NCI-H2029 treated with DMSO at 0.1 percent for 48 hours (cell line): ENCODE data around the gene CNTN5.
"Not testable (repeated sequence)": the region's sequence is repeated elsewhere in the genome, so short reads cannot be mapped to it uniquely, and the experiment has no call there.

Experiments used
- DNase-seq: peaks from one replicate; lab custom pipeline; 2025; lab: John Stamatoyannopoulos, UW

The CNTN5 gene

DNA sequence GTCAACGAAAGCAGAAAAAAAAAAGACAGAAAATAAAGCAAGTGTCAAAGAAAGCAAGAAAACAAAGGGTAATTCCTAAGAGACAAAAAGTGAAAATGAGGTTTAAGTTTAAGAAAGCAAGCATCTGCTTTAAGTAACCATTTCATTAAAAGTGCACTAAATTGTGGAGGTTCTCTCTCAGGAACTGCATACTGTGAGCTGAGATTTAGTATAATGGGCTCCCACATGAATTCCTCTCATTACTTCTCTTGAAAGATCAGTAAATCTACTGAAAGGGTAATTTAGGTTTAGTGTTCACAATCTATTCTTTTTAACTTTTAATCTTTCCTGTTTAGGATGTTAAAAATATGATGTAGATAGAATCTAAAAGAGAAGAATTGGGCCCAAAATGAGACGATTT is 1201.0 kb downstream of the CNTN5 start:
- no peak for DNase-seq

DNA sequence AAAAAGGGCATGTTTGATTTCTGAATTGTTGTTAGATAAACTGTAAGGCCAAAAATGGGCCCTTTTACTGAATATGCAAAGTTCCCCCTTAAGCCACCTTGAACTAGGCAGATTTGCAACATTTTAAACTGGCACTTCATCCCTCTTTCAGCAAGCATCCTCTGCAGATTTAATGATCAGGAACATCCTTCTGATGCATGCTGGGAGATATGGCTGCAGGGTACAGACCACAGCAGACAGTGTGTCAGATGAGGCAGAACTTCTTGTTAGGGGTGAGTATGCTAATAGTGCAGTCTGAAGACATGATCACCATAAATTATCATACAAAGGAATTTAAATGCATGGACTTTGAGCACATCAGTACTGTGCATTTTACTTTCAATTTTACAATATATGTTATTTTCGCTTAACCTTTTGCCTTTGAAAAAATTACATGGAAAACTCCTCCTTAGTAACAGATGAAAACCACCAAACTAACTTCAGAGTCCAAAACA is 1203.8 kb downstream of the CNTN5 start:
- DNase-seq, result no peak

DNA sequence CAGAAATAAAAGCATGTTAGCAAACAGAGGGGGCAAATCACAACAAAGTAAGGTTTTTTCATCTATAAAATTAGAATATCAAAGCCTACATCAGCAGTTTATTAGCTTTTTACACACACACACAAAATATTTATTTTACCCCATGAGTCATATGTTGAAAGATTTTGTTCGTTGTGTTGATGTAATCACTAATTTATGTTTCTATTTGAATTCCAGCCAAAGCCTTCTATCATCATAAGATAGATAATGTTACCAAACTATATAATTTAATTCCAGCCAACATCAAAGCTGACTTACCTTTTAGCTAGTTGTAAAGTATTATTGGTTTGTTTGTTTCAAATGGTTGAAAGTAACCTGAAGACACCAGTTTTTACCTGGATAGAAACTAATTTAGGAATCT is 1208.3 kb downstream of the CNTN5 start:
- DNase-seq, result no peak

DNA sequence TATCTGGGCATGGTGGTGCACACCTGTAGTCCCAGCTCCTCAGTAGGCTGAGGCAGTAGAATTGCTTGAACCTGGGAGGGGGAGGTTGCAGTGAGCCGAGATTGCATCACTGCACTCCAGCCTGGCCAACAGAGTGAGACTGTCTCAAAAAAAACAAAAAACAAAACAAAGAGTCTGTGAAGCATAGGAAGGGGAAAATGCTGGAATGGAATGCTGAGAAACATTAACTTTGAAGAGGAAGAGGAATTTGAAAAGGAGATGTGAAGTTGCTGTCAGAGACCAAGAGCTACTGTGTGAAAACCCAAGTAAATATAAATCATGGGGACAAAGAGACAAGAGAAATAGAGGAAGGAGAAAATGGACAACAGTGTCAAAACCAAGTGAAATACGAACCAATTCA is 1211.3 kb downstream of the CNTN5 start:
- DNase-seq, result no peak

DNA sequence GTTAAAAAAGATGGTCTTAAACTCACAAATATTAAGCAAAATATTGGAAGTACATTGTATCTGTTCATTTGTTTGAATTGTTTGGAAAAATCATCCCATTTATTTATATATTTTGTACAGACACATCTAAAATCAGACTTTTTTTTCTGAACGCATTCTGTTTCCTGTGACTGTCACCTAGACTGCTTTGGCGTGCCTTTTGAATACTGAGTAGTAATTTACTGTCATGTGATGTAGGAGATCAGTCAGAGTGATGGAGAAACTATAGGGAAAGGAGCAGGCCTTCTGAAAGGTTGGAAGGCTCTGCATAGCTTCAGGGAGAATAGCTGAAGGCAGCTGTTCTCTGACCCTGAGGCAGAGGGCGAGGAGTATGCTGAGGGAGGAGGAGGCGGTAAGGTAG is 1214.3 kb downstream of the CNTN5 start:
- no peak for DNase-seq

DNA sequence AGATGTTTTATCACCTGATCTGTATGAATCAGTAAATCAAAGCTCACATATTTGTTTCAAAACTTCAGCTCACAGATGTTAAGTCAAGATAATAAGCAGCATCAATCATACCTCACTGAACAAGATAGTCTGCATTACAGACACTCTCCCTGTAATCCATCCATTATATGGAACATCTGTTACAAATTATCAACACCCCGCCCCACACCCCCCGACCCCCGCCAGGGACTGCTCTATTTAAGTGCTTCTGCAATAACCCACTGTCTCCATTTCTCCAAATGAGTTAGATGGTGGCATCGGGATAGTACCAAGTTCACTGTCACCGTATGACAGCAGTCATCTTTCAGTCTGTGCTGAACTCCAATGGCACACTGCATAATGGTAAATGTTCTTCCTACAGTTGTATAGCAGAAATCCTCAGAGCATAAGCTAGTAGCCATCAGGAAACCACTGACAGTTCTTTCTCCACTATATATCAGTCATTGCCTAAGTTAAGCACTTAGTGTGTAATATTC is 1219.3 kb downstream of the CNTN5 start:
- no peak for DNase-seq

DNA sequence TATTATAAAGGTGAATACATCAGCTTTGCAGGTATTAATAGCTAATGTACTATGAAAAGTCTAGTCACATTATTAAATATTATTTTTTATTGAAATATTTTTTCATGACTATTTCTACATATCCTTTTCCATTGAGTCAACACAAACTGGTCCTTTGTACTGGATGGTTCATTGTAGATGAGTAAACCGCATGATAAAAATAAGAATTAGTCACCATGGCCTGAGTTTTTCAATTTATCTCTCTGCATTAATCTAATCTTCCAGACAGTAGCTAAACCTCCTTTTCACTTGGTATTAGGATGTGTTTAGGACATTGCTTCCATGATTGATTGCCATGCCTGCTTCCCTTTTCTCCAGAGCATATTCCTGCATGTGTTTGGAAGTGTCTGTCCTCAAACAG is 1227.0 kb downstream of the CNTN5 start:
- no peak for DNase-seq

DNA sequence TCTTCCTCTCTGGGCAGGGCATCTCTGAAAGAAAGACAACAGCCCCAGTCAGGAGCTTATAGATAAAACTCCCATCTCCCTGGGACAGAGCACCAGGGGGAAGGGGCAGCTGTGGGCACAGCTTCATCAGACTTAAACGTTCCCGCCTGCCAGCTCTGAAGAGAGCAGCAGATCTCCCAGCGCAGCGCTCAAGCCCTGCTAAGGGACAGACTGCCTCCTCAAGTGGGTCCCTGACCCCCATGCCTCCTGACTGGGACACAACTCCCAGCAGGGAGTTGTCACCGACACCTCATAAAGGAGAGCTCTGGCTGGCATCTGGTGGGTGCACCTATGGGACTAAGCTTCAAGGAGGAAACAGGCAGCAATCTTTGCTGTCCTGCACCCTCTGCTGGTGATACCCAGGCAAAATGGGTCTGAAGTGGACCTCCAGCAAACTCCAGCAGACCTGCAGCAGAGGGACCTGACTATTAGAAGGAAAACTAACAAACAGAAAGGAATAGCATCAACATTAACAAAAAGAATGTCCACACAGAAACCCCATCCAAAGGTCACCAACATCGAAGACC is 1236.6 kb downstream of the CNTN5 start:
- not testable (repeated sequence) for DNase-seq

DNA sequence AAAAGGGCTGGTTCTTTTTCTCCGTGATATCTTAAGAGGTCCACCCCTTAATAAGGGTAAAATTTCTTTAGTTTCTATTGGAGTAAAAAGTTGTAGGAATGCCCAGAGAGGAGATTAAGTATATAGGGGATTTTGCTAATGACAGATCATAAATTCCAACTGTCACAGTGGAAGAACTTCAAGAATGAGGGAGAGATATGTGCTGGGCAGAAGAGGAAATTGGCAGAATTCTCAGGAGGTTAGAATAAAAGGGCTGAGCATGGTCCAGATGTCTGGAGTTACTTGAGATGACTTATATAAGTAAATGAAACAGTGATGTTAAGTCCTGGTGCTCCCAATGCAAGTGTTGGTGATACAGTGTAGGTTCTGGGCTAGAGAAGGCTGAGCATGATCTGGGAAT is 1248.8 kb downstream of the CNTN5 start:
- DNase-seq, result no peak

DNA sequence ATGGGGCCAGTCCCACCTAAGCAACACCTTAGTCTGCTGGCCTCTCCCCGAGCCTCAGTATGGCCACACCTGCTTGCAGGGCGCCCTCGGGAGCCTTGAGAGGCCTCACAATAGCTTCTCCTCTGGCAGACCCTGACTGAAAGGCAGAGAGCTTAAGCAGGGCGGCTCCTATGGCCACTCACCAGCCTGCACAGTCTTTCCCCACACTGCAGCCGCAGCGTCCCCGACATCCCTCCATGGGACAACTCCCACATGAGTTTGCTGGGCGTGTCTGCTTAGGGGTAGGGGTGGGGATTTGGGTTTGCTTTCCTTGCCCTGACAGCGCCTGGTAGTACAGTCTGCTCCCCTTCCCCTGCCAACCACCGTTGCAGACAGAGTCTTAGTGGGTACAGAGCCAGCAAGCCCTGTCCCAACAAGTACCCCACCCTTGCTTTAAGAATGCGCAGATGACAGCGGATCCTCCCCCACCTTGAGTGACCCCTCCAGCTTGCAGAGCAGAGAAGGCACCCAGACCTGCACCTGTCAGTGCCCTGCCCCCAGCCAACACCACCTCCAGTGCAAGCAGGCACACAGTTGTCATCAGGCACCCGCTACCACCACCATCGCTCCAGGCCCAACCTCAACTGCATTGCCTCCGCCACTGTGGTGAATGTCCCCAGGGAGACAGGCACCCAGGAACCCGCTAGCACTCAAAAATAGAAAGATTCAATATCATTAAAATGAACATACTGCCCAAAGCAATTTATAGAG is 1252.5 kb downstream of the CNTN5 start:
- DNase-seq, result no peak

DNA sequence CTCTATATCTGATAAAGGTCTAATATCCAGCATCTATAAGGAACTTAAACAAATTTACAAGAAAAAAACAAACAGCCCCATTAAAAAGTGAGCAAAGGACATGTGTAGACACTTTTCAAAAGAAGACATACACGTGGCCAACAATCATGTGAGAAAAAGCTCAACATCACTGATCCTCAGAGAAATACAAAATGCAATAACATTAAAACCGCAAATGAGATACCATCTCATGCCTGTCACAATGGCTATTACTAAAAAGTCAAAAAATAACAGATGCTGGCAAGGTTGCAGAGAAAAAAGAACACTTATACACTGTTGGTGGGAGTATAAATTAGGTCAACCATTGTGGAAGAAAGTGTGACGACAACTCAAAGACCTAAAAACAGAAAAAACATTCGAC is 1253.7 kb downstream of the CNTN5 start:
- DNase-seq, result not testable (repeated sequence)

DNA sequence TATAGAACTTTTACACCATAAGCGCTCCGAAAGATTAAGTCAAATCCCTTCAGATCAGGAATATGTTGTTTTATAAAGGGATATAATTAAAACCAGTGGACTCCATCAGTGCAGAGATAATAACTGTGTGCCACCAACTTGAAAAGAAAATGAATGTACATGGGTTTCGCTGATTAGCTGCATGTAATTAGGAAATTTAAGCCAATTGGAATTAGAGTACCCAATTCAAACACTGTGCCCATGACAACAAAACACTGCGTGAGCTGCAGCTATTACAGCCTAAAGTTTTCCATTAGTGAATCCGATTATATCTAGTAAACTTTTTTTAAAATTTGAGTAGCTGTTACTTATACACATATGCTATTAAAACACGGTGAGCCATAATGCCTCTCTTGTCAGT is 1274.0 kb downstream of the CNTN5 start:
- no peak for DNase-seq

DNA sequence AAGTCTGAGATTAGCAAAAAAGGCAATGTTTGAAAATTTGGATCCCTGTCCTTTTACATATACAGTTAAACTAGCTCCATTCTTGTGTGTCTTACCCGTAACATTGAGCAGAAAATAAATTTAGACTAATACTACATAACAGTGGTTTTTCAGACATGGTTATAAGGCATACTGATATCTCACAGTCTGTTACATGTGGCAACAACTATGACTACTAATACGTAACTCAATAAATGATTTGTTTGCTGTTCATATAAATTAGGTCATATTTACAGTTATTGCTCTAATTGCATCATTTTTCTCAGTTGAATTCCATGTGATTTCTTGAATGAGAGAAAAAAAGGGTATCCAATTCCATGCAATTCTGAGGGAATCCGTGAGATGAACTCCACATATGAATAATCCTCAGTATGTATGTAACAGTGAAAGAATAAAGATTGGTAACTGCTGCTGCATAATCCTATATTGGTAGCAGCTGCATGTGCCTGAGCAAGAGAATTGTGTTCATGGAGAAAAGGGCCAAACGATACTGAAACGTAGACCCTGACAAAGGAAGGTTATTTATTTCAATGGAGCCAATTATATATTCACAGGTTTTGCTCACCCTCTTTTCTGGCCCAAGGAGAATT is 1275.4 kb downstream of the CNTN5 start:
- DNase-seq, result no peak

DNA sequence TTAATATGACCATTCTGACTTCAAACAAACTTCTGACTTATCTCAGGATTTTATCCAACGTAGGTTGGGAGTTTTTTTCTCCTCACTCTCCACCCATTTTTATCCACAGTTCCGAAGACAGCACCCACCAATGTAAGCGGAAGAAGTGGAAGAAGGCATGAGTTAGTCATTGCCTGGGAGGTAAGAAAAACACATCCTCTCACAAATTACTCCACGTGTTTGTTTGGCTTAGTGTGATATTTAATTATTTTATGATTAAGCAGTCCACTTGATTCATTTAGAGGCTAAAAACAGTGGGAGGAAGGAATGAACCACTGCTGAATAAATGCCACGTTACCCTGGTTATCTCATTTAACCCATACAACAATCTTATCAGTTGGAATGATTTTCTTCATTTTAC is 1276.8 kb downstream of the CNTN5 start:
- no peak for DNase-seq

DNA sequence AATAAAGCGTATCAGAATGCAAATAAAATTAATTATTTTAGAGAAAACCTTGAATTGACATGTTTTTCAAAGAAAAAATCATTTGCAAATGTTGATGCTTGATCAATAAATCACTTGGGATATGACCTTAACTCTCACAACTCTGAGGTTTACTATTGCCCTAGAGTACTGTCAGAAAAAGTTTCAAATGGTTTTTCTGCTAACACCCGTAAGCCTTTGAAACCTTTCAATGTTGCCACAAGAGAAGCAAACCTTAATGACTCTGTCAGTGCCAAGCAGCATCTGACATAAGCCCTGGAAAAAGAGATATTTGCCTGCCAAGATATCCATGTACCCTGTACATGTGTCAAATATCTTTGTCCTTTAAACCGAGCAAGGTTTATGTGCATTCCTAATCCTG is 1282.1 kb downstream of the CNTN5 start:
- no peak for DNase-seq

DNA sequence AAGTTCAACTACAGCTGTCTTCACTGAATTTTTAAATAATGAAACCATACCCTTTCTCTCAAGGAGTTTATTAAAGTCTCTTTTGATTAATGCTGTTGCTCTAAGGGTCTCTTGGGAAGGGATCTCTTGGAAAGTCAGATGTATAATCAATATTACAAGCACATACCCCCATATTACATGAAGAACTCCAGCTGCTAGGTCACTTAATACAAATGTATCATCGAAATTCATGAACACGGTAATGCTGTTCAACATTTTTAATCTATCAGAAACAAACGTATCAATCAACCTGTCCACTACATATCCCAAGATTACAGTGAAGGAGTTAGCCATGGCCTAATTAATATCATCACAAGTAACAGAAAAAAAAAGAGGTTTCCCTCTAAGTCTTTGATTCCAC is 1283.1 kb downstream of the CNTN5 start:
- no peak for DNase-seq

DNA sequence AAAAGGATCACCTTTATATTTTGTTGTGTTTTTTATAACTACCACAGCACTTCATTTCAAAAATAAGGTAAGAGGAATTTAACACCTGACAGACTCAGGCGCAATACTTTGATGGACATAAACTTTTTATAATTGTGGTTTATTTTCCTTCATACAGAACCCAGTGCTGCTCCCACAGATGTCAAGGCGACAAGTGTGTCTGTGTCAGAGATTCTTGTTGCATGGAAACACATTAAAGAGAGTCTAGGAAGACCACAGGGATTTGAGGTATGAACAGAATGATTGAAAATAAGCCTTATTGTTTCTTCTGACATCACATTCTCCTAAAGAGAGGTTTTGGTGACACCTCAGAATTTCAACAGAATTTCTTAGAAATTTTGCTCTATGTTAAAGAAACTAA is 1287.5 kb downstream of the CNTN5 start:
- DNase-seq, result no peak

DNA sequence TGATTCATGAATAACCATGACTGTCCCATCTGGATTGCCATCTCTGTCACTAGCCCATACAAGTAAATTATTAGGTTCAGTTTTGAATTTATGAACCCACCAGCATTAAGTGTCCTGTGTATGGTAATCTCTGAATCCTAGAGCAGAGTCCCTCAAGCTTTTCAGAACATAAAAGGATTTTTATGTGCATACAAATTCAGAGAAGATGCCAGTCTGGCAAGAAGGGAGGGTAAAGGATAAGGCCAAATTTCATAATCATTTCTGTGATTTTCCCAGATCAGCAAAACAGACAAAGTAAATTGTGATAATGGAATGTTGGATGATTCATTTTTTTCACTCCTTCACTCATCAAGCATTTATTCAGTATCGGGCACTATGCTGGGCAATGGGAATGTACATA is 1295.2 kb downstream of the CNTN5 start:
- DNase-seq, result no peak

DNA sequence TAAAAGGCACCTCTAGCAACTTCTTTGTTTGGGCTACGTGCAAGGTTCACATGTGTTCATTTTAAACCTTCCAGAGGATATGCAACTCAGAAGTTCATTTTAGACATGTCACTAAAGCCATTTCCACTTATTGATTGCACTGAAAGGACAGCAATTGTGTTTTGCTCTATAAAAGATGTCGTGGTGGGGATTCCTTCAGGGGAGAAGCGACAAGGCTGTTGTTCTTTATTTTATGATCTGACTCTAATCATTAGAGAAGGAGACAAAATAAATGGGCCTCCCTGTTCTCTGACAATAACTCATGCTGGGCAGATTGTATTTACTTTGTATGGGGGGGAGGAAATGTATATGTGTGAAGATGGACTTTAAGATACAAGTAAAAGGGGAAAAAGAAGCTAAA is 1296.2 kb downstream of the CNTN5 start:
- no peak for DNase-seq

DNA sequence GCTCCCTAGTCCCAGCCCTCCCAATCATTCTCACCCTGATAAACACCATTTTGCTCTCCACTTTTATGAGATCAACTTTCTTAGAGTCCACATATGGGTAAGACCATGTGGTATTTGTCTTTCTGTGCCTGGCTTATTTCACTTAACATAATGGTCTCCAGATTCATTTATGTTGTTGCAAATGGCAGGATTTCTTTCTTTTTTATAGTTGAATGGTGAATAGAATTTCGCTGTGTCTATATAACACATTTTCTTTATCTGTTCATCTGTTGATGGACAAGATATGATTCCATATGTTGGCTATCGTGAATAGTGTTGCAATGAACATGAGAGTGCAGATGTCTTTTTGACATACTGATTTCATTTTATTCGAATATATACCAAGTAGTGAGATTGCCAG is 1298.9 kb downstream of the CNTN5 start:
- DNase-seq, result no peak

DNA sequence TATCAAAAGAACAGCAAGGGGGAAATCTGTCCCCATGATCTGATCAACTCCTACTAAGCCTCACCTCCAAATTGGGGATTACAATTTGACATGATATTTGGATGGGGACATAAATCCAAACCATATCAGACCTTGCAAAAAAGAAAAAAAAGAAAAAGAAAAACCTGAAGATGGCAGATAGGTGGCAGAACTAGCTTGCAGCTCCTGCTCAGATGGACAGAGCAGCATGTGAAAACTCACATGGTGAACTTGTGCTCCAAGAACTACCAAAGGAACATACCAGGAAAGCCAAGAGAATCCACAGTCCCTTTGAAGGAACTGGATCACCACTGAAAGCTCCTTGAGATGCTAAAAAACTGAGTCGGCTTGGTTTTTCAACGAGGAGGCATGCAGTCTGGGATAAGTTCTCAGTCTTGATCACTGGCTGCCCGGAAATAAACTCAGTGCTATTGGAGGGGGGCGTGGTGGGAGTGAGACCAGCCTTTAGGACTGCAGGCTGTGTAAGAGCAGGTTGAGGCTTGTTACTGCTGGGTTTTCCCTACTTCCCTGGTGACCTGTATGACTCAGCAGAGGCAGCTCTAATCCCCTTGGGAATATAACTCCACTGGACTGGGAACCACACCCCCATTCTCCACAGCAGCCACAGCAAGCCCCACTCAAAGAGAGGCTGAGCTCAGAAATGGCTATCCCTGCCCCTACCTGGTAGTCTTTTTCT is 1308.0 kb downstream of the CNTN5 start:
- no peak for DNase-seq

DNA sequence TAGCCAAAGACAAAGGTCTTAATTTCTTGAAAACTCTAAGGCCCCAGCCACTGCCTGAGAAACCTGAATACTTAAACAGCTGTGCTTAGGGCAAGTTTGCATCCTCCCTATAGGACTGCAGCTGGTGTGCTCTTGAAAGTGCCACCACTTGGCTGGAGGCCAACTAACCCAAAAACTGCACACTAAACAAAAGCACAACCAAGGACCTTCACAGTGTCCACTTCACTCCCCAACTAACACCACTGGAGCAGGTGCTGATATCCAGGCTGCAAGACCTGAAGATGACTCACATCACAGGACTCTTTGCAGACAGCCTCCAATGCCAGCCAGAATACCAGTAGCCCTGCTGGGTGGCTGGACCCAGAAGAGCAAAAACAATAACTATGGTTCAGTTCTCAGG is 1308.6 kb downstream of the CNTN5 start:
- no peak for DNase-seq

DNA sequence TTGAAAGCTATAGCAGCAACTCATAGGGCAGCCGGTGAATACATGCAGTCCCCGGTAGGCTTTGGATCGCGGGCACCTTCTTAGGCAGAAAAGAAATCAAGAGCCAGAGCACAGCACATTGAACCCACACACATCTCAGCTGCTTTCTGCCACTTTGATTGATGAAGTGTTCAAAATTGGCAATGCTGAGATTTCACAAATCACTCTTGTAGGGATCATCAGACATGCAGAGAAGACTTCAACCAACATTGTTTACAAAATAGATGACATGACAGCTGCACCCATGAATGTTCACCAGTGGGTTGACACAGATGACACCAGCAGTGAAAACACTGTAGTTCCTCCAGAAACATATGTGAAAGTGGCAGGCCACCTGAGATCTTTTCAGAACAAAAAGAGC is 1316.1 kb downstream of the CNTN5 start:
- no peak for DNase-seq
